ENCODE results near the gene SFXN5.

SFXN5 gene

GRCh38 chr2:73077424-73077795 is 5.9 kb upstream of the SFXN5 start:
- Histone ChIP-seq H3K4me3 (no peak overlapping the region), H3K4me1 (peaks cover 0 to 6% (median 2%) of the 10 kb centered on the region in 4 donors), H3K9me3 (no peaks in the 10 kb centered on the region), H3K27me3 (no peaks in the 10 kb centered on the region), H3K27ac (no peak overlapping the region), H3K36me3 (peaks cover 7 to 67% (median 27%) of the 10 kb centered on the region in 3 donors)
- no peak for DNase-seq
- no peak for TF ChIP-seq CTCF (IDR thresholded peaks at IDR 0.05)
- intact Hi-C loops (cut with DNase I; ENCODE audit: low total_unique reads) = no loop called here

DNA sequence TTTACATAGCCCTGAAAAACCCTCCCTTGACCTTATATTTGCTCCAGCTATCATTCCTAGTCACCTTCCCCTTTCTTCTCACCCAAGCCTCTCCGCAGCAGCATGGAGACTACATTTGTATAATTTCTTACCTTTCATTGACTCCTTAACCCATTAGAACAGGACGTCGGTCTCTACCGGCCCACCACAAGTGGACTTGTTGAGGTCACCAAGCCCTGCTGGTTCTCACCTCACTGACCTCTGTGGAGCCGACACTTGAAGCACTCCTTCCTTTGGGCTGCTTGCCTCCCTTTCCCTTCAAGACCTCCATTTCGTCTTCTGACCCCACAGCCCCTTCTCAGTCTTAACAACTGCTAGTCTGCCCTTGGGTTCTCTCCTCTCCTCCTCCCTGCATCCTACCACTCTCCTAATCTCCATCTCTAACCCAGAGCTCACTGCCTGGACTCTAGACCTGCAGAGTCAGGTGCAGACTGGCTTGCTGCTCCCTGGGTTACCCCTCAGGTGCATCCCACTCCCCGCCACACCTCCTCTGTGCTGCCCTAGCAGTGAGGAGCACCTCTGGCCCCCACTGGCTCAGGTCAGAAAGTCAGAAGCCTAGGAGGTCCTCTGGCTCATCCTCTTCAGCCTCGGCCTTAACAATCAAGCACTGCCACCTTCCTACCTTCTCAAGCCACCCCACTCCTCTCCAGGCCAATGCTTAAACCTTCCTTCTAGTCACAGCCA is 5.3 kb upstream of the SFXN5 start:
- Histone ChIP-seq H3K27me3 (no peaks in the 10 kb centered on the region), H3K27ac (no peak overlapping the region), H3K36me3 (peaks cover 7 to 67% (median 27%) of the 10 kb centered on the region in 3 donors), H3K4me1 (peaks cover 0 to 11% (median 8%) of the 10 kb centered on the region in 4 donors), H3K4me3 (no peak overlapping the region), H3K9me3 (no peaks in the 10 kb centered on the region)
- DNase-seq = peak in 1 of 2 donors; percentile 50
- no peak for TF ChIP-seq CTCF (IDR thresholded peaks at IDR 0.05)
- intact Hi-C loops (cut with DNase I; ENCODE audit: low total_unique reads) = no loop called here

DNA sequence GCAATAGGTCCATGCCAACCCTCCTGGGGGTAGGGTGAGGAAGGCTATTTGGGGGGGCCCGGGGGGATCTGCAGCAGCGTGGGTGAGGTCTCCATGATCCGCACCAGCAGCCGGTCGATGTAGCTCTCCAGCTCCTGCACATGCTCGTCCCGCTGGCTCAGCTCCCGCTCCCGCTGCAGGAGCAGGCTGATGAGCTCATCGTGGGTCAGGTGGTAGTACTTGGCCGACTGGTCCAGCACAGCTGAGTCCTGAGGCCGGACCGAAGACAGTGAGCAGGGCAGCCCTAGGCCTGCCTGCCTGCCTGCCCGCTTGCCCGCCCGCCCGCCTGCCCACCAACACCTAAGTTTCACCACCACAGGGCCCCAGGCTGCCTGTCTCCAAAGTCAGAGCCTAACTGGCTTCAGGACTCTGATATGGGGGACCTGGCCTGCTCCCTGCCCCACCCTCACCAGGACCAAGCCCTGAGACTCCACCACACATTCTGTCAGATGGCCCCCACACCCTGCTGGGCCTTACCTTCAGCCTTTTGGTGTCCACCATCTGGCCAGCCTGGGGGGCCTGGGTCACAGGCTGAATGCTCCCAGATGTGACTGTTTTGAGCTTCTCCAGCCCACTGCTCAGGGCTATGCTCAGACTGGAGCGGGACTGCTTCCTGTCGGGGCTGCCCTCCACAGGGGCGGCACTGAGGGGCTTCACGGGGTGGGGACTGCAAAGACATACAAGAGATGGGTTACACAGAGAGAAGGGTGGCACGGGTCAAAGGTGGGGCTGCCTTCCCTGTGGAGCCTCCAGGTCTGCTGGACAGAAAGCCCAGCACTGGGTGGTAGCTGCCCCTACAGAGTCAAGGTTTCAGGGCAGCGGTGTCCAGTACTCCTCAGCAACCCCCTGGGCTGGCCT is 4.2 kb upstream of the SFXN5 start:
- Histone ChIP-seq H3K27ac (no peak overlapping the region), H3K36me3 (peaks cover 7 to 60% (median 27%) of the 10 kb centered on the region in 3 donors), H3K27me3 (no peaks in the 10 kb centered on the region), H3K4me1 (peaks cover 0 to 10% (median 8%) of the 10 kb centered on the region in 4 donors), H3K4me3 (no peak overlapping the region), H3K9me3 (no peaks in the 10 kb centered on the region)
- DNase-seq = peak in 1 of 2 donors; percentile 40
- intact Hi-C loops (cut with DNase I; ENCODE audit: low total_unique reads) = no loop called here
- no peak for TF ChIP-seq CTCF (IDR thresholded peaks at IDR 0.05)

DNA sequence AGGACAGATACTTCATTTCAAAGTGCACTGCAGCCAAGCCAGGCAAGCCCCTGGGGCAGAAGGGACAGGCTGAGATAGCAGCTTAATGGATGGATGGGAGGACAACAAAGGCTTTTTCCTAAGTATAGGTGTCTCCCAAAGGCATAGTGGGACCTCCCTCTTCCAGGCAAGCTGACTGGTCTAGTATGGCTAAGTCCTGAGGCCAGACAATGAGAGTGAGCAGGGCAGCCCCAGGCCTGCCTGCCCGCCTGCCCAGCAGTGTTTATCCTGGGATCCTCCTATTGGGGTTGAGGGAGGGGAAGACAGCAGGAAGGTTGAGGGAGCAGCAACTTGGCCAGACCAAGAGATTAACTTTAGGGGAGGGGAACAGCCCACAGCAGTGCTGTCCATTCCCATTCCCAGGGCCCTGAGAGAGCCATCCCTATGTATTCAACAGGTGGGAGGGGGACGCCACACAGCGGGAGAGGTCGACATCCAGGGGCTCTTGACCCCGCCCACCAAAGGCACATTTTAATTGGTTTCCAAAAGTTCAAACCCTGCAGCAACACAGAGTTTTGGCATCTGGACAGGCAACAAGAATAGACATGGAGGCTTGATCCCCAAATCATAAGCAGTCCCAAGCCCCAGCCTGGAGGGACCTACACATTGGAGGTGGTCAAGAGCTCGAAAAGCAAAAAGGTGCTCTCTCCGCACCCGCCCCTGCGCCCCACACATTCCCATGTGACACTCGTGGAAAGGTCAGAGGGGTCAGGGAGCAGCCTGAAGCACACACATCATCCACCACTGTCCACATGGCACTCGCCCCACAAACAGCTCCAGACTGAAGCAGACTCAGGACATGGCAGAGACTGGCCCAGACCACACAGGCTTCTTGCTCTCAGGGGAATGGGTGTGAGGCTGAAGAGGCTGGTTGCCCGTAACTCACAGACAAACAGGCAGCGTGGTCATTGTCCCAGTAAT is 2.9 kb upstream of the SFXN5 start:
- H3K27me3 ChIP-seq = no peaks in the 10 kb centered on the region
- H3K4me3 ChIP-seq = no peak overlapping the region
- peaks cover 0 to 46% (median 16%) of the 10 kb centered on the region in 3 donors for H3K36me3 ChIP-seq
- peaks cover 0 to 19% (median 19%) of the 10 kb centered on the region in 4 donors for H3K4me1 ChIP-seq
- intact Hi-C loops (cut with DNase I; ENCODE audit: low total_unique reads) = no loop called here
- TF ChIP-seq CTCF (IDR thresholded peaks at IDR 0.05) = no peak
- H3K27ac ChIP-seq = no peak overlapping the region
- H3K9me3 ChIP-seq = no peaks in the 10 kb centered on the region
- no peak for DNase-seq

DNA sequence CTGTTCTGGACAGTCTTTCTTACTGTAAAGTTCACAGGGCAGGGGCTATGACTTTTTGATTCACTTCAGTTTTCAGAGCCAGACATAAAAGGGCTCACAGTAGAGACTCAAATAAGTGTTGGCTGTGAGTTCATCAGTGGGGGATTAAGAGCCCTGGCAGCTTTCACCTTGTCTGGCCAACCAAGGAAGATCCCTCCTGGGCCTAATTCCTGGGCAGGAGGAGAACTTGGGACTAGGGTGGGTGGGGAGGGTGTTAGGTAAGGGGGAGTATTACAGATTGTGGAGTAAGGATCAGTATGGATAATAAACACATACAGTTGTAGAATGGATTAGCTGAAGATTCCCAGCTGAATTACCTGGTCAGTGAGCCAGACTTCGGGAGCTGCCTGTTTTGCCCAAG is 904 bp upstream of the SFXN5 start:
- no peaks in the 10 kb centered on the region for H3K9me3 ChIP-seq
- peaks cover 0 to 28% (median 27%) of the 10 kb centered on the region in 4 donors for H3K4me1 ChIP-seq
- intact Hi-C loops (cut with DNase I; ENCODE audit: low total_unique reads) = no loop called here
- no peaks in the 10 kb centered on the region for H3K27me3 ChIP-seq
- peaks cover 0 to 34% (median 12%) of the 10 kb centered on the region in 3 donors for H3K36me3 ChIP-seq
- DNase-seq = no peak
- H3K27ac ChIP-seq = peak overlapping the region; percentile 79 to 88
- no peak for TF ChIP-seq CTCF (IDR thresholded peaks at IDR 0.05)
- peak overlapping the region; percentile 89 to 94 for H3K4me3 ChIP-seq
